Measurements from ENCODE around the gene CDK16.

- TF ChIP-seq, protein P1, sequence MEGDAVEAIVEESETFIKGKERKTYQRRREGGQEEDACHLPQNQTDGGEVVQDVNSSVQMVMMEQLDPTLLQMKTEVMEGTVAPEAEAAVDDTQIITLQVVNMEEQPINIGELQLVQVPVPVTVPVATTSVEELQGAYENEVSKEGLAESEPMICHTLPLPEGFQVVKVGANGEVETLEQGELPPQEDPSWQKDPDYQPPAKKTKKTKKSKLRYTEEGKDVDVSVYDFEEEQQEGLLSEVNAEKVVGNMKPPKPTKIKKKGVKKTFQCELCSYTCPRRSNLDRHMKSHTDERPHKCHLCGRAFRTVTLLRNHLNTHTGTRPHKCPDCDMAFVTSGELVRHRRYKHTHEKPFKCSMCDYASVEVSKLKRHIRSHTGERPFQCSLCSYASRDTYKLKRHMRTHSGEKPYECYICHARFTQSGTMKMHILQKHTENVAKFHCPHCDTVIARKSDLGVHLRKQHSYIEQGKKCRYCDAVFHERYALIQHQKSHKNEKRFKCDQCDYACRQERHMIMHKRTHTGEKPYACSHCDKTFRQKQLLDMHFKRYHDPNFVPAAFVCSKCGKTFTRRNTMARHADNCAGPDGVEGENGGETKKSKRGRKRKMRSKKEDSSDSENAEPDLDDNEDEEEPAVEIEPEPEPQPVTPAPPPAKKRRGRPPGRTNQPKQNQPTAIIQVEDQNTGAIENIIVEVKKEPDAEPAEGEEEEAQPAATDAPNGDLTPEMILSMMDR (IDR thresholded peaks at IDR 0.05; ENCODE audit: low read depth, low read length): no peak
- no peak for TF ChIP-seq POLR2A (IDR thresholded peaks at IDR 0.05; ENCODE audit: extremely low read depth, insufficient read length)
- TF ChIP-seq, protein P2, sequence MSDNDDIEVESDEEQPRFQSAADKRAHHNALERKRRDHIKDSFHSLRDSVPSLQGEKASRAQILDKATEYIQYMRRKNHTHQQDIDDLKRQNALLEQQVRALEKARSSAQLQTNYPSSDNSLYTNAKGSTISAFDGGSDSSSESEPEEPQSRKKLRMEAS (IDR thresholded peaks at IDR 0.05; ENCODE audit: low read depth, low read length): no peak
- no peak for TF ChIP-seq MYC (IDR thresholded peaks at IDR 0.05; ENCODE audit: low read depth, low read length)
Observed at GRCh38 chrX:47224896-47225290, 6.4 kb downstream of the CDK16 start.
